K562 (cell line): ENCODE measurements around the gene LRRC25. TPM values are rescaled to one million over a fixed set of nuclear protein-coding genes. Genes with fewer than 3 reads are reported as not detected.

Experiments
- ARNT ChIP-seq, 2 experiments: fragments of 450-650 bp; IDR thresholded peaks; 2 replicates each; pipeline ENCODE4 v1.6.1; 2016; ENCODE audit warnings: mild to moderate bottlenecking in 1 of 2
- ATF6 ChIP-seq: sonication (generic); formaldehyde crosslinking; IDR thresholded peaks from 2 replicates; pipeline ENCODE4 v1.4.0; 2020; ENCODE audit warnings: mild to moderate bottlenecking, missing genetic modification reagents
- BDP1 ChIP-seq: IDR thresholded peaks from 3 replicates; pipeline ENCODE4 v1.6.1; 2011; ENCODE audit not compliant: insufficient read length, insufficient read depth
- FOXK1 ChIP-seq: sonication (generic); formaldehyde crosslinking; IDR thresholded peaks from 2 replicates; pipeline ENCODE4 v1.8.0; 2022; ENCODE audit warnings: missing genetic modification reagents, mild to moderate bottlenecking, borderline replicate concordance
- HNRNPLL ChIP-seq: fragments of 200-400 bp; formaldehyde crosslinking; IDR thresholded peaks from 2 replicates; pipeline ENCODE4 v1.6.1; 2017; ENCODE audit warnings: low read length, low read depth, mild to moderate bottlenecking; ENCODE audit not compliant: poor library complexity, severe bottlenecking
- NFE2L1 ChIP-seq: fragments of 450-650 bp; IDR thresholded peaks from 2 replicates; pipeline ENCODE4 v1.6.1; 2016; ENCODE audit warnings: missing genetic modification characterization, low read depth, mild to moderate bottlenecking, missing compliant biosample characterization, moderate library complexity, borderline replicate concordance
- NRF1 ChIP-seq, 2 experiments: fragments of 450-650 bp; IDR thresholded peaks in 1 of 2; conservative IDR thresholded peaks in 1 of 2; 2 replicates each; pipeline ENCODE4 v1.6.1; 2014; ENCODE audit warnings: mild to moderate bottlenecking in 2 of 2
- PREB ChIP-seq: sonication (generic); formaldehyde crosslinking; IDR thresholded peaks from 2 replicates; pipeline ENCODE4 v1.8.1; 2023; ENCODE audit warnings: mild to moderate bottlenecking, missing genetic modification reagents
- PTRF ChIP-seq: fragments of 450-650 bp; IDR thresholded peaks from 2 replicates; pipeline ENCODE4 v1.6.1; 2016; ENCODE audit warnings: mild to moderate bottlenecking, missing genetic modification characterization, missing compliant biosample characterization
- STAG1 ChIP-seq: sonication (generic); formaldehyde crosslinking; IDR thresholded peaks from 2 replicates; pipeline ENCODE4 v1.5.0; 2020; ENCODE audit warnings: missing genetic modification reagents, borderline replicate concordance
- TARDBP ChIP-seq: fragments of 450-650 bp; IDR thresholded peaks from 2 replicates; pipeline ENCODE4 v1.6.1; 2016
- TCF7L2 ChIP-seq: fragments of 150-350 bp; IDR thresholded peaks from 2 replicates; pipeline ENCODE4 v1.6.1; 2016; ENCODE audit warnings: low read depth, mild to moderate bottlenecking, low read length, moderate library complexity
- TCFL5 ChIP-seq: fragments of 250-450 bp; sonication (Bioruptor Pico); conservative IDR thresholded peaks from 2 replicates; pipeline ENCODE4 v1.6.1; 2021; ENCODE audit warnings: mild to moderate bottlenecking, moderate library complexity, matching md5 sums
- TEAD1 ChIP-seq, 2 experiments: fragments of 450-650 bp in 1 of 2; sonication (generic) in 1 of 2; formaldehyde crosslinking; IDR thresholded peaks; 2 replicates each; pipeline versions ENCODE4 v1.4.0 to v1.8.0; 2020 to 2022; ENCODE audit warnings: mild to moderate bottlenecking in 2 of 2, missing genetic modification reagents in 1 of 2
- TSC22D4 ChIP-seq: fragments of 450-650 bp; IDR thresholded peaks from 2 replicates; pipeline ENCODE4 v1.6.1; 2016; ENCODE audit warnings: missing genetic modification characterization, missing biosample characterization, control low read depth
- XRCC4 ChIP-seq: IDR thresholded peaks from one replicate; pipeline ENCODE4 v1.6.1; 2011; ENCODE audit not compliant: insufficient read depth, insufficient read length; ENCODE audit errors: extremely low read depth
- ZBTB1 ChIP-seq: sonication (generic); formaldehyde crosslinking; IDR thresholded peaks from 2 replicates; pipeline ENCODE4 v1.8.1; 2023; ENCODE audit warnings: missing genetic modification reagents, low read depth, mild to moderate bottlenecking, borderline replicate concordance
- ZBTB12 ChIP-seq: fragments of 250-450 bp; sonication (Bioruptor Pico); IDR thresholded peaks from 2 replicates; pipeline ENCODE4 v1.4.0; 2020
- ZNF12 ChIP-seq: sonication (generic); formaldehyde crosslinking; IDR thresholded peaks from 2 replicates; pipeline ENCODE4 v1.4.0; 2020; ENCODE audit warnings: mild to moderate bottlenecking, missing genetic modification reagents
- ZNF224 ChIP-seq: sonication (generic); formaldehyde crosslinking; IDR thresholded peaks from 2 replicates; pipeline ENCODE4 v1.8.0; 2022; ENCODE audit warnings: mild to moderate bottlenecking, missing genetic modification reagents
- ZNF408 ChIP-seq: fragments of 250-450 bp; sonication (Bioruptor Pico); IDR thresholded peaks from 2 replicates; pipeline ENCODE4 v1.4.0; 2020; ENCODE audit warnings: low read depth, mild to moderate bottlenecking, moderate library complexity
- ZNF449 ChIP-seq: fragments of 250-450 bp; sonication (Bioruptor Pico); IDR thresholded peaks from 2 replicates; pipeline ENCODE4 v1.8.0; 2022; ENCODE audit warnings: moderate library complexity, mild to moderate bottlenecking, inconsistent platforms
- ZNF785 ChIP-seq: fragments of 250-450 bp; sonication (Bioruptor Pico); IDR thresholded peaks from 2 replicates; pipeline ENCODE4 v1.4.0; 2020; ENCODE audit warnings: mild to moderate bottlenecking
- polyA plus RNA-seq, 8 experiments: library from polyadenylated mRNA; depleted of rRNA in 4 of 8; stranded (reverse) in 5 of 8; unstranded in 3 of 8; fragments of >200 nt; fragmentation: Nextera tagmentation in 2 of 8; fragmentation: Illumina TruSeq in 1 of 8; extraction: Ambion mirVana in 2 of 8; extraction: Trizol in 1 of 8; gene quantifications; 2 replicates each; pipeline versions ENCODE4 v1.2.1 to v1.2.3, GENCODE V29; 2011 to 2014; ENCODE audit warnings: inconsistent platforms in 1 of 8, missing spikeins in 1 of 8
- total RNA-seq, 7 experiments: library from RNA; depleted of rRNA in 6 of 7; stranded (reverse); fragments of >200 nt in 6 of 7; fragmentation: Illumina TruSeq in 2 of 7; extraction: Trizol in 2 of 7; gene quantifications; 2 replicates each; pipeline versions ENCODE4 v1.2.1 to v1.2.3, GENCODE V29; 2011 to 2021; ENCODE audit warnings: low replicate concordance in 1 of 7

The LRRC25 gene
- total and polyA plus RNA-seq, 9 of the 15 experiments (the other 6 are each of a cell fraction or from before 2014, with no cell fraction given) = 0.07 to 0.36 (median 0.10) TPM; not detected in 3

- TF ChIP-seq ZNF408 (CRISPR knock-in tag) (no peak), TCF7L2 (no peak), HNRNPLL (peak; percentile 79), TEAD1 (CRISPR knock-in tag; IDR thresholded peaks at IDR 0.05) (peak; percentile 49 to 84; a peak in 3 of 4 replicates), NRF1 (conservative IDR thresholded peaks at IDR 0.05 in 1 of 2, IDR thresholded peaks at IDR 0.05 in 1 of 2) (peak; percentile 71 to 76), XRCC4 (no peak), ATF6 (CRISPR knock-in tag) (no peak), TSC22D4 (tag) (no peak), ZBTB12 (CRISPR knock-in tag) (no peak), NFE2L1 (tag) (no peak), PTRF (no peak), BDP1 (no peak), TCFL5 (no peak), FOXK1 (no peak), TARDBP (no peak), ZNF12 (CRISPR knock-in tag) (no peak), ZNF224 (CRISPR knock-in tag) (no peak), STAG1 (0 out of 2 replicates have a peak, but pooled peaks have one; percentile 31), ZNF785 (CRISPR knock-in tag) (no peak), ZNF449 (CRISPR knock-in tag) (no peak), ZBTB1 (CRISPR knock-in tag) (peak; percentile 51; the same call in 1 of the 2 replicates), PREB (no peak), ARNT (IDR thresholded peaks at IDR 0.05) (0 out of 4 replicates have a peak, but pooled peaks of 1 of the 2 experiments have one; percentile 80)
Measured at GRCh38 chr19:18385675-18386542, 11.5 kb downstream of the LRRC25 start, which contains the start of gene GDF15 (continued).
